ENCODE measurements around the gene DAZAP2. TPM values are rescaled to one million over a fixed set of nuclear protein-coding genes. Genes with fewer than 3 reads are reported as not detected.

Gene DAZAP2
- total RNA-seq, 4 donors from 2014 or later, result 162 to 256 (median 236) TPM

DNA sequence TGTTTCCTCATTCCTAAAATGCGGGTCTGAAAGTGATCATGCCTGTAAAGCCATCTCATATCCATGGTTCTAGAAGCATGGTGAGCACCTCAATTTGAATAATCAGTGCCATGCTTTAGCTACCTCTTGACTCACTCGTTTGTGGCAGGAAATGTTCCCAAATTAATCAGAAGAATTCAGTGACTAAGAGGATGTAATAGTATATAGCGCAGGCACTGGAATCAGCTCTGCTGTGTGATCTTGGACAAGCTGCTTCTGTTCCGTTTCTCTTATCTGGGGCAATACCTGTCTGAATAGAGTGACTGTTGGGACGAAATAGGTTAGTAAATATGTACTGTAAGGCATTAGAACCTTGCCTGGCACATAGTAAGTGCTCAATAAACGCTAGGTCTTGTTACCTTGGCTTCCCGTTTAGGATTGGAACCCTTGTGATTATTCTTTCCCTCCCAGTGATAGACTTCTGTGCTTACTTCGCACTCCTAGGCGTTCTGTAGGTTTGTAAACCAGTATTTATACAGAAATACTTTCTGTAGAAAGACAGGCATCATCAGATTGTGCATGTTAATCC lies 32.4 kb downstream of the DAZAP2 start:
- TF ChIP-seq, protein P1, sequence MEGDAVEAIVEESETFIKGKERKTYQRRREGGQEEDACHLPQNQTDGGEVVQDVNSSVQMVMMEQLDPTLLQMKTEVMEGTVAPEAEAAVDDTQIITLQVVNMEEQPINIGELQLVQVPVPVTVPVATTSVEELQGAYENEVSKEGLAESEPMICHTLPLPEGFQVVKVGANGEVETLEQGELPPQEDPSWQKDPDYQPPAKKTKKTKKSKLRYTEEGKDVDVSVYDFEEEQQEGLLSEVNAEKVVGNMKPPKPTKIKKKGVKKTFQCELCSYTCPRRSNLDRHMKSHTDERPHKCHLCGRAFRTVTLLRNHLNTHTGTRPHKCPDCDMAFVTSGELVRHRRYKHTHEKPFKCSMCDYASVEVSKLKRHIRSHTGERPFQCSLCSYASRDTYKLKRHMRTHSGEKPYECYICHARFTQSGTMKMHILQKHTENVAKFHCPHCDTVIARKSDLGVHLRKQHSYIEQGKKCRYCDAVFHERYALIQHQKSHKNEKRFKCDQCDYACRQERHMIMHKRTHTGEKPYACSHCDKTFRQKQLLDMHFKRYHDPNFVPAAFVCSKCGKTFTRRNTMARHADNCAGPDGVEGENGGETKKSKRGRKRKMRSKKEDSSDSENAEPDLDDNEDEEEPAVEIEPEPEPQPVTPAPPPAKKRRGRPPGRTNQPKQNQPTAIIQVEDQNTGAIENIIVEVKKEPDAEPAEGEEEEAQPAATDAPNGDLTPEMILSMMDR (IDR thresholded peaks at IDR 0.05; ENCODE audit: low read depth), result no peak

DNA sequence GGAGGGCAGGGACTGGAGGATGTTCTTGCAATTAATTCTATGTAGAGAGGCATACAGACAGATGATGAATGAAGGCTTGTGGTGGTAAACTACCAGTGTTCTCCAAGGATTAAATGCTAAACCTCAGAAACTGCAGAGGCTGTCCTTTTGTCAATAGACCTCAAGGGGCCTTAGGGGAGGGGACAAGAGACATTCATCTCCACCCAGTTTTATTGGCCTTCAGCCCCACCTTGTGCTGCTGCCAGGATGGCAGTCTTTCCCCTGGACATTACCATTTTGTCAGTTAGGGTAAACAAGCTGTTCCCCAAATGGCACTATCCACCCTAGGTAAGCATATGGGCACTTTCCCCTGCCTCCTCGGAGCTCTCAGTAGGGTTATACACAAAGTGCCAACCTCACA lies 36.5 kb downstream of the DAZAP2 start:
- TF ChIP-seq, protein P1 (IDR thresholded peaks at IDR 0.05; ENCODE audit: low read depth), result no peak

DNA sequence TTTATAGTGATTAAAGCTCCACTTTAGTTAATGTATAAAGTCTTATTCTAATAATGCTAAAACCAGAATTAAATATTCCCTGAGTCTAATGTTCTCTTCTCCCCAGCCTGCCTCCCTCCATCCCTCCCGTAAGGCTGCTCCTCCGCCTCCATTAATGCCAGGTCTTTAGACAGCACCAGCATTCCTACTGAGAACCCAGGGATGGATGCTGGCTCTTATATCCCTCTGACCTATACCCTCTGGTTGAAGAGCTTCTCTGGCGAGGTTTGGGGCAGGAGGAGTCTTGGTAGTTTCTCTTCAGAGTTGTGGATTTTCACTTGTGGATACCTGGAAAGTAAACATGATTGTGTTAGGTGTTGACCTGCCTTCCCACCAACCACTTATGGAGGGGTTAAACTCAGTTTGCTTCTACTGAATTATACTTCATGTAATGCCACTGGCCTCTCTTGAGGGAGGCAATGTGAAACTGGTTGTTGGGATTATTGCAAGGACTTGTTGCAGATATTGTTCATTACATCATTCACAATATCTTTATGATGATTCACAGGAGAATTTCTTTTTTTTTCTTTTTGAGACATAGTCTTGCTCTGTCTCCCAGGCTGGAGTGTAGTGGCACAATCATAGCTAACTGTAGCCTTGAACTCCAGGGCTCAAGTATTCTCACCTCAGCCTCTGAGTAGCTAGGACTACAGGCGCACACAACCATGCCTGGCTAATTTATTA lies 42.7 kb downstream of the DAZAP2 start:
- TF ChIP-seq, protein P1 (IDR thresholded peaks at IDR 0.05; ENCODE audit: low read depth), result no peak

DNA sequence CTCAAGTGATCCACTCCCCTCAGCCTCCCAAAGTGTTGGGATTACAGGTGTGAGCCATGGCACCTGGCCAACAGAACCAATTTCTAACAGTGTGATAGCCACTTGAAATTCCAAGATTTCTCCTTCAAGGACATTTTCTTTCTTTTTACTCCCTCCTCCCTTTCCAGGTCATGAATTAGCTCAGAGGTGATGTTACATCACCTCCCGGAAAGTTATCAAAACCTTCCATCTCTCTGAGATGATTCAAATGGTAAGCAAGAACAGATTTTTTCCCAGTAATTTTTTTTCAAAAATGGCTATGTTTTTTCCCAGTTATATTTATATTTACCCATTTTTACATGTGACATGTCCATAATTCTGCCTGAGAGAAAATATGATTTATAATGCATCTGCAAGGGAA lies 47.2 kb downstream of the DAZAP2 start:
- TF ChIP-seq, protein P1 (IDR thresholded peaks at IDR 0.05; ENCODE audit: low read depth), result no peak

Other genes with a start within 250 kb of the DAZAP2 start
- gene SLC11A2, start 212.4 kb upstream of the DAZAP2 start, total RNA-seq, result 10 to 100 TPM; 43.3 to 64.8 (median 50.8) TPM
- gene LETMD1, start 190.5 kb upstream of the DAZAP2 start, total RNA-seq, result 10 to 100 TPM; 69.6 to 89.3 (median 80.9) TPM
- gene CSRNP2, start 155.2 kb upstream of the DAZAP2 start, total RNA-seq, result 10 to 100 TPM; 19.9 to 23.6 (median 21.5) TPM
- gene TFCP2, start 65.7 kb upstream of the DAZAP2 start, total RNA-seq, result 10 to 100 TPM; 13.1 to 22.8 (median 15.0) TPM
- 10 to 100 TPM in 2 of 4 donors, 1 to 10 TPM in 2; 6.3 to 13.0 (median 10.5) TPM for gene POU6F1, start 20.8 kb upstream of the DAZAP2 start, total RNA-seq
- gene SMAGP, start 31.6 kb downstream of the DAZAP2 start, total RNA-seq, result 10 to 100 TPM in 1 of 4 donors, 1 to 10 TPM in 3; 2.9 to 11.9 (median 3.5) TPM
- 10 to 100 TPM in 2 of 4 donors, 1 to 10 TPM in 2; 2.3 to 26.2 (median 8.9) TPM for gene BIN2, start 85.3 kb downstream of the DAZAP2 start, total RNA-seq
- not detected for gene CELA1, start 107.9 kb downstream of the DAZAP2 start, total RNA-seq
- 10 to 100 TPM in 1 of 4 donors, 1 to 10 TPM in 3; 1.1 to 13.8 (median 3.3) TPM for gene GALNT6, start 152.6 kb downstream of the DAZAP2 start, total RNA-seq
- gene SLC4A8, start 186.0 kb downstream of the DAZAP2 start, total RNA-seq, result 1 to 10 TPM in 3 of 4 donors, under 1 TPM in 1; 0.49 to 5.6 (median 1.7) TPM

All from subcutaneous adipose tissue (tissue), 4 donors.